ENCODE measurements around the gene SVEP1.

SVEP1 gene

GRCh38 chr9:110446171-110446570, 133.4 kb downstream of the SVEP1 start:
- POLR2A ChIA-PET, result no interaction called here
- Histone ChIP-seq H3K27ac (ENCODE audit: extremely low read depth, low read depth, low read length) (no peak overlapping the region), H3K4me1 (ENCODE audit: control insufficient read depth, insufficient read depth, low read length) (no peaks in the 10 kb centered on the region), H3K4me3 (ENCODE audit: low read depth, low read length) (no peak overlapping the region), H3K36me3 (ENCODE audit: control insufficient read depth in 2 of 2, insufficient read depth in 1 of 2, low read length in 2 of 2) (no peaks in the 10 kb centered on the region), H3K9me3 (ENCODE audit: control insufficient read depth, insufficient read depth, low read depth, low read length) (no peaks in the 10 kb centered on the region)
- TF ChIP-seq PRDM10 (tag by site-specific recombination; IDR thresholded peaks at IDR 0.05), result no peak
- TF ChIP-seq ZNF140 (tag by site-specific recombination; IDR thresholded peaks at IDR 0.05), result peak; percentile 69
- CTCF ChIA-PET, result interaction anchor here (1.0 kb wide), 1 partner anchor 19 kb away, joined by 3 read pairs; no protein-coding TSS in a partner anchor

GRCh38 chr9:110444911-110445310, 134.6 kb downstream of the SVEP1 start:
- no peaks in the 10 kb centered on the region for H3K4me1 ChIP-seq (ENCODE audit: control insufficient read depth, insufficient read depth, low read length)
- H3K9me3 ChIP-seq (ENCODE audit: control insufficient read depth, insufficient read depth, low read depth, low read length), result no peaks in the 10 kb centered on the region
- CTCF ChIA-PET, result interaction anchor here (1.2 kb wide), 1 partner anchor 178 kb away, joined by 4 read pairs; no protein-coding TSS in a partner anchor
- POLR2A ChIA-PET, result no interaction called here
- TF ChIP-seq ZNF2 (tag by site-specific recombination; IDR thresholded peaks at IDR 0.05) (no peak), ZNF791 (tag by site-specific recombination; IDR thresholded peaks at IDR 0.05) (no peak), ZNF521 (tag by site-specific recombination; IDR thresholded peaks at IDR 0.05) (no peak), ZFP41 (tag by site-specific recombination; IDR thresholded peaks at IDR 0.05; ENCODE audit: borderline replicate concordance) (no peak)
- no peak overlapping the region for H3K27ac ChIP-seq (ENCODE audit: extremely low read depth, low read depth, low read length)
- no peaks in the 10 kb centered on the region for H3K36me3 ChIP-seq (ENCODE audit: control insufficient read depth in 2 of 2, insufficient read depth in 1 of 2, low read length in 2 of 2)
- no peak overlapping the region for H3K4me3 ChIP-seq (ENCODE audit: low read depth, low read length)

GRCh38 chr9:110443866-110444220, 135.7 kb downstream of the SVEP1 start:
- Histone ChIP-seq H3K4me1 (ENCODE audit: control insufficient read depth, insufficient read depth, low read length) (no peaks in the 10 kb centered on the region), H3K36me3 (ENCODE audit: control insufficient read depth in 2 of 2, insufficient read depth in 1 of 2, low read length in 2 of 2) (no peaks in the 10 kb centered on the region), H3K27ac (ENCODE audit: extremely low read depth, low read depth, low read length) (no peak overlapping the region), H3K9me3 (ENCODE audit: control insufficient read depth, insufficient read depth, low read depth, low read length) (no peaks in the 10 kb centered on the region), H3K4me3 (ENCODE audit: low read depth, low read length) (no peak overlapping the region)
- ChIA-PET CTCF (interaction anchor here (0.7 to 1.6 kb wide), 2 partner anchors 9 to 179 kb away, joined by 3 to 4 read pairs; no protein-coding TSS in a partner anchor), POLR2A (no interaction called here)
- TF ChIP-seq ZNF830 (tag by site-specific recombination; IDR thresholded peaks at IDR 0.05; ENCODE audit: low read depth), result no peak
- no peak for TF ChIP-seq MYNN (tag by site-specific recombination; IDR thresholded peaks at IDR 0.05; ENCODE audit: borderline replicate concordance)
- TF ChIP-seq ZNF670 (tag by site-specific recombination; IDR thresholded peaks at IDR 0.05; ENCODE audit: low read depth), result no peak
- TF ChIP-seq HOXD13 (CRISPR knock-in tag; IDR thresholded peaks at IDR 0.05; ENCODE audit: borderline replicate concordance), result no peak
- no peak for TF ChIP-seq ZNF544 (tag by site-specific recombination; IDR thresholded peaks at IDR 0.05)
- TF ChIP-seq ZNF529 (tag by site-specific recombination; IDR thresholded peaks at IDR 0.05; ENCODE audit: insufficient replicate concordance), result no peak
- no peak for TF ChIP-seq ZNF132 (tag by site-specific recombination; IDR thresholded peaks at IDR 0.05; ENCODE audit: borderline replicate concordance)
- TF ChIP-seq ZBTB11 (tag by site-specific recombination; conservative IDR thresholded peaks at IDR 0.05; ENCODE audit: low read depth), result no peak
- no peak for TF ChIP-seq ZFP3 (tag by site-specific recombination; IDR thresholded peaks at IDR 0.05; ENCODE audit: low read depth)
- TF ChIP-seq ZNF776 (tag by site-specific recombination; IDR thresholded peaks at IDR 0.05; ENCODE audit: borderline replicate concordance), result no peak
- TF ChIP-seq ZXDB (tag by site-specific recombination; IDR thresholded peaks at IDR 0.05), result no peak
- TF ChIP-seq, protein P1, sequence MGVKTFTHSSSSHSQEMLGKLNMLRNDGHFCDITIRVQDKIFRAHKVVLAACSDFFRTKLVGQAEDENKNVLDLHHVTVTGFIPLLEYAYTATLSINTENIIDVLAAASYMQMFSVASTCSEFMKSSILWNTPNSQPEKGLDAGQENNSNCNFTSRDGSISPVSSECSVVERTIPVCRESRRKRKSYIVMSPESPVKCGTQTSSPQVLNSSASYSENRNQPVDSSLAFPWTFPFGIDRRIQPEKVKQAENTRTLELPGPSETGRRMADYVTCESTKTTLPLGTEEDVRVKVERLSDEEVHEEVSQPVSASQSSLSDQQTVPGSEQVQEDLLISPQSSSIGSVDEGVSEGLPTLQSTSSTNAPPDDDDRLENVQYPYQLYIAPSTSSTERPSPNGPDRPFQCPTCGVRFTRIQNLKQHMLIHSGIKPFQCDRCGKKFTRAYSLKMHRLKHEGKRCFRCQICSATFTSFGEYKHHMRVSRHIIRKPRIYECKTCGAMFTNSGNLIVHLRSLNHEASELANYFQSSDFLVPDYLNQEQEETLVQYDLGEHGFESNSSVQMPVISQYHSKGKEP (tag by site-specific recombination; IDR thresholded peaks at IDR 0.05), result no peak
- TF ChIP-seq, protein P2, sequence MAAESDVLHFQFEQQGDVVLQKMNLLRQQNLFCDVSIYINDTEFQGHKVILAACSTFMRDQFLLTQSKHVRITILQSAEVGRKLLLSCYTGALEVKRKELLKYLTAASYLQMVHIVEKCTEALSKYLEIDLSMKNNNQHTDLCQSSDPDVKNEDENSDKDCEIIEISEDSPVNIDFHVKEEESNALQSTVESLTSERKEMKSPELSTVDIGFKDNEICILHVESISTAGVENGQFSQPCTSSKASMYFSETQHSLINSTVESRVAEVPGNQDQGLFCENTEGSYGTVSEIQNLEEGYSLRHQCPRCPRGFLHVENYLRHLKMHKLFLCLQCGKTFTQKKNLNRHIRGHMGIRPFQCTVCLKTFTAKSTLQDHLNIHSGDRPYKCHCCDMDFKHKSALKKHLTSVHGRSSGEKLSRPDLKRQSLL (tag by site-specific recombination; IDR thresholded peaks at IDR 0.05), result no peak
- TF ChIP-seq ZNF114 (tag by site-specific recombination; IDR thresholded peaks at IDR 0.05), result no peak
- no peak for TF ChIP-seq ZNF211 (tag by site-specific recombination; IDR thresholded peaks at IDR 0.05; ENCODE audit: low read depth)
- no peak for TF ChIP-seq ZNF791 (tag by site-specific recombination; IDR thresholded peaks at IDR 0.05)
